Lung (tissue), 12 donors: ENCODE data around the gene COL13A1. TPM values are rescaled to one million over a fixed set of nuclear protein-coding genes. Genes with fewer than 3 reads are reported as not detected.

ENCODE experiments used
- ATAC-seq: fragments of 200-7000 bp; cut with Tn5 transposase; one replicate; pipeline ENCODE4 v1.9.1; 2020; ENCODE audit warnings: moderate number of reproducible peaks; ENCODE audit not compliant: insufficient read depth, low FRiP score
- DNase-seq, 3 donors: peaks; one replicate each; pipeline ENCODE4 v3.0.0-alpha.2; 2013 to 2017
- H3K27ac ChIP-seq, 2 donors: one replicate each; pipeline ENCODE4 v1.5.1; 2013; ENCODE audit warnings: mild to moderate bottlenecking in 2 of 2, moderate library complexity in 2 of 2, control low read depth in 1 of 2, inconsistent platforms in 1 of 2, low read depth in 1 of 2, low read length in 1 of 2
- H3K27me3 ChIP-seq, 3 donors: one replicate each; pipeline ENCODE4 v1.5.1; 2013; ENCODE audit warnings: low read length in 2 of 3; ENCODE audit not compliant: control insufficient read depth in 3 of 3, insufficient read depth in 3 of 3
- H3K36me3 ChIP-seq, 4 donors: one replicate each; pipeline ENCODE4 v1.5.1; 2013; ENCODE audit warnings: low read length in 4 of 4, mild to moderate bottlenecking in 1 of 4, moderate library complexity in 1 of 4; ENCODE audit not compliant: control insufficient read depth in 4 of 4, insufficient read depth in 4 of 4
- H3K4me1 ChIP-seq, 5 donors: one replicate each; pipeline ENCODE4 v1.5.1; 2013; ENCODE audit warnings: low read length in 5 of 5, mild to moderate bottlenecking in 2 of 5, moderate library complexity in 1 of 5; ENCODE audit not compliant: control insufficient read depth in 5 of 5, insufficient read depth in 5 of 5
- H3K4me3 ChIP-seq: one replicate; pipeline ENCODE4 v1.5.1; 2013; ENCODE audit warnings: mild to moderate bottlenecking, control low read depth, moderate library complexity
- H3K9ac ChIP-seq, 2 donors: one replicate each; pipeline ENCODE4 v1.5.1; 2013; ENCODE audit warnings: low read length in 2 of 2, control low read depth in 1 of 2; ENCODE audit not compliant: insufficient read depth in 1 of 2
- H3K9me3 ChIP-seq, 4 donors: one replicate each; pipeline ENCODE4 v1.5.1; 2013; ENCODE audit warnings: low read length in 3 of 4, mild to moderate bottlenecking in 1 of 4, moderate library complexity in 1 of 4; ENCODE audit not compliant: control insufficient read depth in 4 of 4, insufficient read depth in 3 of 4
- WGBS, 2 donors: extraction: QIAGEN DNeasy Blood & Tissue Kit; methylation state at CpG; one replicate each; pipeline ENCODE4 v1.1.7; 2013; 5-methylcytosine and 5-hydroxymethylcytosine counted together
- polyA plus RNA-seq, 2 donors: library from polyadenylated mRNA; stranded (reverse); fragments of 200-250 nt; gene quantifications; one replicate each; pipeline ENCODE4 v1.2.1, GENCODE V29; 2013
- total RNA-seq, 2 donors: library from RNA; depleted of rRNA in 1 of 2; stranded (reverse); fragments of >200 nt in 1 of 2; gene quantifications; one replicate each; pipeline ENCODE4 v1.2.1, GENCODE V29; 2014 to 2021
- TF ChIP-seq, protein P1 (sequence below): IDR thresholded peaks from 2 replicates; pipeline ENCODE4 v1.5.1; 2012; ENCODE audit warnings: mild to moderate bottlenecking; ENCODE audit errors: control extremely low read depth, extremely low read depth
- donor health status: control.
- donor health status: control.
- donor health status: Bipolar disorder and iron deficiency.
- donor health status: healthy.
- donor health status: DM: yes; HTN: yes; CAD: no.

Gene COL13A1
- total and polyA plus RNA-seq, 4 donors: 2.7 to 42.1 (median 5.6) TPM

DNA sequence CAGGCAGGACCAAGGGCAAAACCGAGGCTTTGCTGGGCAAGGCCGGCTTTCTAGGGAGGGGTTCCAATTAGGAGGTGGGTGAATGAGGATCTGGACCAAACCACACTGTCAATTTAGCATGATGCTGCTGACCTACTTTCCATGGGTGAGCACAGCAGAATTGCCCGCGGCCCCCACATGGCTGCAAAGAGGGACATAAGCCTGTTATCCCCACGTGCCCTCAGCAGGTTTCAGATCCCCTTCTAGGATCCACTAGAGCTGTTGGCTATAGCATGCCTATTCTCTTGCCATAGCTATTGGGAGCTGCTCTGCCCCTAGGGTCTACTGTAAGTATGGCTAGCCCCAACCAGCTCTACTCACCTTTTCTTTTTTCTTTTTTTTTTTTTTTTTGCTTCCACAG lies 102.8 kb downstream of the COL13A1 start:
- WGBS, 2 donors: 87 to 94% methylated on average over 5 of the region's 5 CpGs
- TF ChIP-seq, protein P1, sequence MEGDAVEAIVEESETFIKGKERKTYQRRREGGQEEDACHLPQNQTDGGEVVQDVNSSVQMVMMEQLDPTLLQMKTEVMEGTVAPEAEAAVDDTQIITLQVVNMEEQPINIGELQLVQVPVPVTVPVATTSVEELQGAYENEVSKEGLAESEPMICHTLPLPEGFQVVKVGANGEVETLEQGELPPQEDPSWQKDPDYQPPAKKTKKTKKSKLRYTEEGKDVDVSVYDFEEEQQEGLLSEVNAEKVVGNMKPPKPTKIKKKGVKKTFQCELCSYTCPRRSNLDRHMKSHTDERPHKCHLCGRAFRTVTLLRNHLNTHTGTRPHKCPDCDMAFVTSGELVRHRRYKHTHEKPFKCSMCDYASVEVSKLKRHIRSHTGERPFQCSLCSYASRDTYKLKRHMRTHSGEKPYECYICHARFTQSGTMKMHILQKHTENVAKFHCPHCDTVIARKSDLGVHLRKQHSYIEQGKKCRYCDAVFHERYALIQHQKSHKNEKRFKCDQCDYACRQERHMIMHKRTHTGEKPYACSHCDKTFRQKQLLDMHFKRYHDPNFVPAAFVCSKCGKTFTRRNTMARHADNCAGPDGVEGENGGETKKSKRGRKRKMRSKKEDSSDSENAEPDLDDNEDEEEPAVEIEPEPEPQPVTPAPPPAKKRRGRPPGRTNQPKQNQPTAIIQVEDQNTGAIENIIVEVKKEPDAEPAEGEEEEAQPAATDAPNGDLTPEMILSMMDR: no peak
- Histone ChIP-seq H3K27ac (no peak overlapping the region), H3K36me3 (peaks cover 0 to 17% (median 7%) of the 10 kb centered on the region in 4 donors), H3K9me3 (no peaks in the 10 kb centered on the region), H3K27me3 (no peaks in the 10 kb centered on the region), H3K4me1 (peaks cover 0 to 12% (median 8%) of the 10 kb centered on the region in 5 donors), H3K9ac (no peak overlapping the region), H3K4me3 (no peak overlapping the region)
- no peak for ATAC-seq
- DNase-seq: no peak

DNA sequence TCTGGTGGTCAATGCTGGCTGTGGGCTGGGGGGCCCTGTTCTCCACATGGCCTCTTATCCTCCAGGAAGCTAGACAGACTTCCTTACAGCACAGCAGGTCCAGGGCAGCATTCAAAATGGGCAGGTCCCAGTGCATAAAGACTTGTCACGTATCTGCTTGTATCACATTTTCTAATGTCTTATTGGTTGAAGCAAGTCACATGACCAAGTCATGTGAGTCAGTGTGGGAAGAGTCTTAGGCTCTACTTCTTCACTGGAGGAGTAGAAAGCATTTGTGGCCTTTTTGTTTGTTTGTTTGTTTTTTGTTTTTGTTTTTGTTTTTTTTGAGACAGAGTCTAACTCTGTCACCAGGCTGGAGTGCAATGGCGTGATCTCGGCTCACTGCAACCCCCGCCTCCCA lies 104.7 kb downstream of the COL13A1 start:
- no peak overlapping the region for H3K4me3 ChIP-seq
- no peaks in the 10 kb centered on the region for H3K9me3 ChIP-seq
- no peak overlapping the region for H3K9ac ChIP-seq
- H3K4me1 ChIP-seq: peaks cover 0 to 30% (median 11%) of the 10 kb centered on the region in 5 donors
- H3K27me3 ChIP-seq: no peaks in the 10 kb centered on the region
- TF ChIP-seq, protein P1: no peak
- 95 to 98% methylated on average over 4 of the region's 4 CpGs for WGBS, 2 donors
- no peak overlapping the region for H3K27ac ChIP-seq
- peaks cover 0 to 17% (median 7%) of the 10 kb centered on the region in 4 donors for H3K36me3 ChIP-seq
- ATAC-seq (no peak), DNase-seq (no peak)

DNA sequence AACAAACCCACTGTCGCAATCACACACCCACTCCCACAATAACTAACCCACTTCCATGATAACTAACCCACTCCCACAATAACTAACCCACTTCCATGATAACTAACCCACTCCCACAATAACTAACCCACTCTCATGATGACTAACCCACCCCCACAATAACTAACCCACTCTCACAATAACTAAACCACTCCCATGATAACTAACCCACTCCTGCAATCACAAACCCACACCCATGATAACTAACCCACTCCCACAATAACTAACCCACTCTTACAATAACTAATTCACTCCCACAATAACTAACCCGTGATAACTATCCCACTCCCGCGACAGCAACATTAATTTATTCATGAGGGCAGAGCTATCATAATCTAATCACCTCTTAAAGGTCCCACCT lies 105.8 kb downstream of the COL13A1 start:
- no peak for DNase-seq
- WGBS, 2 donors: 91 to 94% methylated on average over 4 of the region's 4 CpGs
- Histone ChIP-seq H3K27ac (no peak overlapping the region), H3K9ac (no peak overlapping the region), H3K4me1 (peaks cover 0 to 33% (median 11%) of the 10 kb centered on the region in 5 donors), H3K9me3 (no peaks in the 10 kb centered on the region), H3K27me3 (no peaks in the 10 kb centered on the region), H3K36me3 (peaks cover 0 to 17% (median 7%) of the 10 kb centered on the region in 4 donors), H3K4me3 (no peak overlapping the region)
- TF ChIP-seq, protein P1: no peak
- no peak for ATAC-seq

DNA sequence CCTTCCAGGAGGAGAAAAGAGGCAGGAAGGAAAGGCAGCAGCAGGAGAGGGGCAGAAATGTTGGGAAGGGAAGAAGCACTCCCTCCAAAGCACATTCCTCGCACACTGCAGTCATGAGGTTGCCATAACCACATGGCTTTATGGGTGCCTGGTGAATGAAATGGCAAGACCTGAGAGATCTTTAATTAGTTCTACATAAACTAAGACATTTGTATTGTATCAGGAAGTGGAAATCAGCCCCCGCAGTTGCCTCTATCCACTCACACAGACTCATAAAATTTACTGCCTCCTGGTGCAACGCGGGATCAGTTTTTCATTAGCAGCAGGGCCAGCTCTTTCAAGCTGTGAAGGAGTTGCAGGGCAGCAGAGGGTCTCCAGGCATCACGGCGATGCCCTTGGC lies 106.4 kb downstream of the COL13A1 start:
- DNase-seq (no peak), ATAC-seq (no peak)
- Histone ChIP-seq H3K9me3 (no peaks in the 10 kb centered on the region), H3K27ac (no peak overlapping the region), H3K27me3 (no peaks in the 10 kb centered on the region), H3K4me3 (no peak overlapping the region), H3K9ac (no peak overlapping the region), H3K36me3 (peaks cover 0 to 17% (median 7%) of the 10 kb centered on the region in 4 donors), H3K4me1 (peaks cover 0 to 39% (median 14%) of the 10 kb centered on the region in 5 donors)
- TF ChIP-seq, protein P1: no peak
- WGBS, 2 donors: 87 to 88% methylated on average over 6 of the region's 6 CpGs
